Measurements from ENCODE around the gene FIGN. TPM values are rescaled to one million over a fixed set of nuclear protein-coding genes. Genes with fewer than 3 reads are reported as not detected.

The FIGN gene
- total RNA-seq, 1 donor from 2014 or later: under 0.01 TPM

DNA sequence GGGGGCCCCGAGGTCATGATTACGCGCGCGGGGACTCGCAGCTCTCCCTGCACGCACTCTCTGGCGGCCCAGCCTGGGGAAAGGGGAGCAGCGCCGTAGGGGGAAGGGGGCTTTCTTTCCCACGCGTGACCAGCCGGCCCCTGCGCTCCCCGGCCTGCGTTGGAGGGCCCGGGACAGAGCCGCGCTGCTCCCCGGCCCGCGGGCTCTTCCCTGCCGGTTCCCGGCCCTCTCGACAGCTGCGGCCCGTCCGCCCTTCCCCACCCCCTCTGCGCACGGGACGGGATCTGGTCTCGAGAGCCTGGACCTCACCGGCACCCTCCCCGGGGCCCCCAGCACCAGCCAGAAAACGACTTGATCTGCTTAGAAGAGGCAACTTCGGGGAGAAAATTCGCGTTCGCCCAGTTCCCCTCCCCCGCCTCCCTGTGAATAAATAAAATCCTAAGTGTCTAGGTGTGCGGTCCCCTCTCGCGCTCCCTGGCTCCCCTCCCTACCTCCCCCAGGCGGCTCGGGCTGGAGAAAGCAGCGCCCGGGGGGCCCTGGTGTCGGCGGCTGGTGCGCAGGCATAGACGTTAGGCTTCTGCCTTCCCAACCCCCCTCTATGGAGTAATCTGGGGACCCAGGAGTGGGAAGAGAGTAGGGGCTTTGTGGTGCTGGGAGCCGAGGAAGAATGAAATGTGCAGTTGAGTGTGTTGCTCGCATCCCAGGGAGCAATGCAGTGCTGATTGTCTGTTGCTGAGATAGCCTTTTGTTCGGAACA, 803 bp upstream of the FIGN start:
- peak in 1 of 2 donors; percentile 41 for DNase-seq (ENCODE audit: low read depth in 2 of 2)

DNA sequence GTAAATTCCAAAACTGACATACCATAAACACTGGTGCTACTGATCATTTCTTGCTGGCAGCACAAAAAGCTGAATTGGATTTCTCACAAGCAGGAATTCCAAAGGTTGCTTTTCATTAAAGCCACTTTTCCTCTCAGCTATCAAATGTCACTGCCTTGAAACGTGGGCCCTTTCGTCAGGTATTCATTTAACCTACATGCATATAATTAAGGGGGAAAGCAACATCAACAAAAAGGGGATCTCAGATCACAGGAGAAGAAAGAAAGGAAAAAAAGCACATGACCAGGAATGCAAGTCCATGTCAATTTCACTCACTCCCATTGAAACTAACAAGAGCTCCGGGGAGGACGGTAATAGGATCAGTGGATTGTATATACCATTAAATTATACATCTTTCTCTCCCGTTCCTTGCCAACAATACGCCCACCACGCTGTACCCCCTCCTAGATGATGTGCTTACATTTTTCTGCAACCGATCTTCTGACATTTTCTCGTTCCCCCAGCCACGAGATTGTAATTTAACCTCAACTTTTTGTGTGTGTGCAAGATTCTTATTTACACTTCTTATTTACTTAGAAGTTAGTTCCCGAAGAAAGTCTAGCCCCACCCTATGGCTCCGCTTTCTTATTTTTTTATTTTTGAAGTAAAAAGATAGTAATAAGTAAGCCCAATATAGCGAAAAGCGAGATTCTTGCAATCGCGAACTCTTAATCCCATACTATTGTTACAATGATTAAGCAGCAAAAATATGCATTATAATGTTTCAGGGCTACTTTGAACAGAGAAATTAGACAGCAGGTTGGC, 725 bp downstream of the FIGN start:
- peak in 1 of 2 donors; percentile 16 for DNase-seq (ENCODE audit: low read depth in 2 of 2)

DNA sequence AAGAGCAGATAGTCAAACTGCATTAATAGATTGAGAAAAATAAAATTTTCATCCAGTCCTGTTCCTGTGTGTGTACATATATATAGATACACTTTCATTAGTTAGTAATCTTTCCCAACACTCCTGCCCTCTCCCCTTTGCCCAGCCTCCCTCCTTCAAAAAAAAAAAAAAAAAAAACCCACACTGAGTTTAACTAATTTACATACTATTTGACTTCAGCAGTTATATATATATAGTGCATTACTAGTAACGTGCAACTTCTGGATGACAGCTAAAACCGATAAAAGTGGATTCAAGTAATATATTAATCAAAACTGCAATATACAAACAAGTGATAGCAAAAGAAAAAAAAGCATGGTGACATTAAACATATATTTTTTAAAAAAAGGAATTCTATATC, 1.4 kb downstream of the FIGN start:
- no peak for DNase-seq (ENCODE audit: low read depth in 2 of 2)

DNA sequence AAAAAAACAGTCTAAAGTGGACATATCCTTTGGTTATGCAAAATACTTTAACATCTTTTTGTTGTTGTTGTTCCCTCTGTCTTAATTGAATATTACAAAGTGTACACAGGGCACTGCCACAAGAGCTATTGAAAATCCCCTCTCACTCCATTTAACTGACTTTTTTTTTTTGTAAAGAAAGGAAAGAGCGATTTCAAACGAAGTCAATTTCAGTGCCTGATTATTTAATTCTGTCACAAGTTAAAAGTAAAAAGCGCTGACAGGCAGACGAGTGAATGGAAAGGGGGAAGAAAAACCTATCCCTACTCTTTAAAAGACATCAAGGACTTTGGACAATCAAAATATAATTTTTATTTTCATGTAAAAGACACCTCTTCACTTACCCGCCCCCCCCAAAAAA, 1.9 kb downstream of the FIGN start:
- no peak for DNase-seq (ENCODE audit: low read depth in 2 of 2)

- no peak for DNase-seq (ENCODE audit: low read depth in 2 of 2)
Measured at GRCh38 chr2:163733301-163733938, 2.4 kb downstream of the FIGN start.

DNA sequence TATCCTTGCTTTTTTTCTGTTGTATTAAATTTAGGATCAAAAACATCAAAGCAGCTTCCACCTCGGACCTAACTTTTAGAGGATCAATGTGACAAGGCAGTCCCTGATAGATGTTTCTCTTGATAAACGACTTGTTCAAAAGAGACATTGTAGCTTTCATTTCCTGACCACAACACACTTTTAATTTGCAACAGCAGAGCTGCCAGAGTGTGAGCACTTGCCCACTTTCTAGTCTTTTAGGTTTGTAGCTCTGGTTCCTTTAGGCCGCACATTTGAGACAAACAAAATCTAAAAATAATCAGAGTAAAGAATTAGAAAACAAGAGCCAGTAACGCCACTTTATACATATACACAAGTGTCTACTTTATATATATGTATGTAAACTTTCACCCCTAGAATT, 3.1 kb downstream of the FIGN start:
- DNase-seq (ENCODE audit: low read depth in 2 of 2): no peak

DNA sequence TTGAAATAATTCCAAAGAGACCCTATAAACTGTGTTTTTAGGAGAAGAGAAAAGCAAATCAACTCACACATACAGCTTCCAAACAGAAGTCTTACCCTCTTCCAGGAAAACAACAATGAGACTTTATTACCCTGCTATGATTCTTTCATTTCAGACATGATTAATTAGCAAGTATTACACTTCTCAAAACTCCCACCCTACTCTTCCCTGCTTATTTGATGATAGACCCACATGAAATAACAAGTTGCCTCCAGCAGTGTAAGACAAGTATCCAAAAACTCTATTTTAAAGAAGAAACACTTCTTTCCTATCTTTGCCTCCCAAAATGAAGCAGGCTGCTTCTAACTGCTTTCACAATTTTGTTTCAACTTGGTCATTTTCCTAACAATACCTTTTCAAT, 4.1 kb downstream of the FIGN start:
- DNase-seq (ENCODE audit: low read depth in 2 of 2): no peak

DNA sequence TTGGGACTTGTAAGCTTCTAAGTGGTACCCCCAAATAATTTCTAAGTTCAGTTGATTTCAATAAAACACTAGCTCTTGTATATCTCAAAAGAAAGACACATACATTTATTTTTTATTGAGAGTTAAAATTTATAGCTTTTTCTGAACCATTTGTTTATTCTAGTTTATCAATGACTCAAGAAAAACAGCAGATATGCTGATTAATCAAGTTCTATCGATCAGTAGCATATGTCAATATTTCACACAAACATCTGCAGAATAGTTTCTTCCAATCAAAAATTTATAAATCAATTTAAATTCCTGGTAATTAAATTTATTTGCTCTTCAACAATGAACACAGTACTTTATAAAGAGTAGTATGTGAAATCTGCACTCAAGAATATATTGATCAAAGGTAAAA, 5.3 kb downstream of the FIGN start:
- no peak for DNase-seq (ENCODE audit: low read depth in 2 of 2)

DNA sequence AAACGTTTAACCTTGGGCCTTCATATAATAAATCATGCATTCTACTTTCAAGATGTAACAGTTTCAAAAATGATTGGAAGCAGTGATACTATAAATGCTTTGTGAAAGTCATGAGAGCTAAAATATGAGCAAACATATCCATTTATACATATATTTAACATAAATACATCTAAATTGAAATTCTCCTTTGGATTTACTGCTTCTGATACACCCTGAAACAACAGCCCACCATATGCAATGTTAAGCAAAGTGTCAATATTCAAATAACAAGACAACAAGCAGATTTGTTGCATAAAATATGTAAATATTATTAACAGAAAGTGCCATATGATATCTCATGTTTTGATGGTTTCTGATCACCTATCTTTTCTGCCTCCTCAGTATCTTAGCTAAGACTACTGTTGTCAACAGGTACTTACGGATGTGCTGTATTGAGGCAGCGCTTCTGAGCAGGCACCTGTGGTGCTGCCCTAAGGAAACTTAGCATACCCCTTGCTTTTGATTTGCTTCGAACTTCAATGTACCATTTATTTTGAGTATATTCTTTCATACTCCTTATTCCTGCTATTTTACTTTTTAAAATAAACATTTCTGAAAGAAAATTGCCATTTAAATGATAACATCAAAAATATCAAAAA, 6.1 kb downstream of the FIGN start:
- DNase-seq (ENCODE audit: low read depth in 2 of 2): no peak

- no peak for DNase-seq (ENCODE audit: low read depth in 2 of 2)
Measured at GRCh38 chr2:163723881-163724280, 11.9 kb downstream of the FIGN start.

DNA sequence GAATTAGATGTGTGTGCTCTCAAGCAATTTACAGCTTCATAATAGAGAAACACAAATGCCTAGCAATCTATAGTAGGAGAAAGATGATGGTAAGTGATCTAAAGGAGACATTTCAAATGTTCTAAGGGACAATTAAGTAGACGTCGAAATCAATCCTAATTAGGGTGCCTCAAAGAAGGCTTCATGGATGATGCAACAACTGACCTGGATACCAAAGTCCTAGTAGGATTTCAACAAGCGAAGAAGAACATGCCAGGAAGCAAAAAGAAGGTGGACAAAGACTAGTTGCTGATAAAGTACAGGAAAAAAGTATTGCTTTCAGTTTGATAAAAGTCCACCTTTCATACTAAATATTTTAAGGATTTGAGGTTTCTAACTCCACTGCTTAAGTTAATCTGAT, 12.5 kb downstream of the FIGN start:
- DNase-seq (ENCODE audit: low read depth in 2 of 2): no peak

GRCh38 chr2:163719331-163719730, 16.5 kb downstream of the FIGN start:
- DNase-seq (ENCODE audit: low read depth in 2 of 2): no peak

- DNase-seq (ENCODE audit: low read depth in 2 of 2): no peak
Measured at GRCh38 chr2:163717993-163718680, 17.7 kb downstream of the FIGN start.

DNA sequence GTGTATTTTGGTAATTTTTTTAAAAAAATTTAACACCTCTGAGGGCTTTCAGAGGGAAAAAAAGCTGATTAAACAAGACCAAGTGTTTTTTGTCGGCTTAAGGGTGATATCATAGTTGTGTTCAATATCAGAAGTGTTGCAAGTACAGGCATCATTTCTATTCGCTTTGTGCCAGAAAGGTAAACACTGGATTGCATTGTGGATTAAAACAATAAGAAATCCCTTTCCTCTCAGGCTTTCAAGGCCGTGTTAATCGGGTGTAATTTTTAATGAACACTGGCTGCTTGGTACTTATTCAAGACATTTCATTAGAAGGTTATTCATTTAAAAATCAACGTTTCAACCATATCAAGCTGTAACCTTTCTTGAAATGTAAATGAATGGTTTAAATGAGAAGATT, 18.3 kb downstream of the FIGN start:
- no peak for DNase-seq (ENCODE audit: low read depth in 2 of 2)

DNA sequence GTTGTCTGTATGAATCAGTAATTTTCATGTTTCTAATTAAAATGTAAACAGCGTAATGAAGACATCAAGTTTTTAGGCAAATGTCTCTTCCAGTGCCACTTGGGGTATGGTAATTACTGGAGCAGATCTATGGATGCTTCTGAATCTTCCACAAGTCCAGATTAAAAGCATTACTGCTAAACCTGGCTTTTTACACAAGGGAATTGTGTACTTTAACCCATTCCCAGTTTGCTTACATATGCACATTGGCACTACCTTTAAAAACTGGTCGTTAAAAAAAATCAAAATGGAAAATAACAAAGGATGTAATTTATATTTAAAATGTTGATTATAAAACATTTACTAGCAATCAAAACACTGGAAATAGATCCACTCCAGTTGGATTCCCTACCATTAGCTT, 19.7 kb downstream of the FIGN start:
- no peak for DNase-seq (ENCODE audit: low read depth in 2 of 2)

DNA sequence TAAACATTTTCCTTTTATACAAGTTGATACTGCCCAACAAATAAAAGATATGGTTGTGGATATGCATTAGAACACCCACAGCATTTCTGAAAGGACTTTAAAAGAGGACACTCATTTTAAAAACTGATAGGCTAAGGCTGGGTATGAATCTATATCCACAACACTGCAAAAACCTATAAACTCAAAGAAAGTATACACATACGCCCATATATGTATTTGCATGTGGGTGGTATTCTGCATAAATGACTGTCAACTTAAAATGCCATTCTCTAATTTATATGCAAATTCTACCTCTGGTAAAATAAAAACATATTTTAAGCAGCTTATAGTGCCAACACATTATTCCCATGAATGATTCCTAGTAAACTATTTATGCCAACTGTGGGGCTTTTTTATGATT, 20.1 kb downstream of the FIGN start:
- DNase-seq (ENCODE audit: low read depth in 2 of 2): no peak

DNA sequence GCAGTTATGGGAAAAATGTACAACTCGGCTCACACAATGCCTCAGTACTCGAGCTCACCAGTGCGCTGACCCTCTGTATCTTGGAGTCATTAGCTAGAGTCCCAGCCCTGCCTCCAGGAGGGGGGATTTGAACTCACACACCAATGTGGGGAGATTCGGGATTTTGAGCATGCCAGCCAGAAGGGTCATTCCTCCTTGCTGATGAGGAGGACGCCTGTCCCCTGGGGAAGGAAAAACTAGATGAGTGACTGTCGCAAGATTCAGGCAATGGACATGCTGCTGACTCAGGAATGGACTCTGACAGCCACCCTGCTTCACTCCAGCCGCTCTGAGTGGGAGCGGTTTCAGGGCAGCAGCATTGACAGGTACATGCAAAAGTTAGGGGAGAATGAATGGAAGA, 20.6 kb downstream of the FIGN start:
- no peak for DNase-seq (ENCODE audit: low read depth in 2 of 2)

GRCh38 chr2:163713534-163714311, 22.1 kb downstream of the FIGN start:
- no peak for DNase-seq (ENCODE audit: low read depth in 2 of 2)

DNA sequence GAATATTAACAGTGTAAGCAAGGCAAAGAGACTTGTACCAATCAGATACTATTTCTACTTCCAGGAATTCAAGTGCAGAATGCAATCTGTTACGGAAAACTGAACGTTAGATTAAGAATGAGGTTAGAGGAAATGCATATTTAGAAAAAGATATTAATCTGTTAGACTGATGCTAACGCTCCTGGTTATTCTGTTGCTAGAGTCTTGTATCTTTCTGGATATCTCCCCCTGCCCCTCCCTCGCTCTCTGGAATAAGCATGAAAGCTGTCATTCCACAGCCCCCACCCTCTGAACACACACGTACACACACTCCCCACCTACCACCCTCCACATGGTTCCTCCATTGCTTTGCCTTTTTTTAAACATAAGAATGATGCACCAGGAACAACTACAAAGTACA, 24.1 kb downstream of the FIGN start:
- DNase-seq (ENCODE audit: low read depth in 2 of 2): no peak

GRCh38 chr2:163711258-163711657, 24.6 kb downstream of the FIGN start:
- no peak for DNase-seq (ENCODE audit: low read depth in 2 of 2)

GRCh38 chr2:163709270-163709669, 26.5 kb downstream of the FIGN start:
- no peak for DNase-seq (ENCODE audit: low read depth in 2 of 2)
